AG04450 (cell line): ENCODE data around the gene NCEH1. TPM values are rescaled to one million over a fixed set of nuclear protein-coding genes. Genes with fewer than 3 reads are reported as not detected.
A peak's percentile ranks its signal among the peaks of the same experiment; 100 is the strongest.

Source experiments
- CTCF ChIA-PET: fragments of 300-600, 350-600 bp; formaldehyde crosslinking; extraction: SDS; loops from one replicate; lab custom pipeline; 2022; ENCODE audit warnings: antibody characterized with exemption, inconsistent platforms; lab: Charles Lee
- POLR2A ChIA-PET: fragments of 350-600 bp; formaldehyde crosslinking; extraction: SDS; loops from one replicate; lab custom pipeline; 2021; ENCODE audit warnings: antibody characterized with exemption, inconsistent platforms; lab: Yijun Ruan, JAX
- DNase-seq: peaks from one replicate; pipeline ENCODE4 v3.0.0-alpha.2; 2011; ENCODE audit warnings: low read depth, low spot score
- H3K27ac ChIP-seq: one replicate; pipeline ENCODE4 v1.5.1; 2012; ENCODE audit warnings: low read depth, low read length, control low read depth
- H3K27me3 ChIP-seq: one replicate; pipeline ENCODE4 v1.6.0; 2012; ENCODE audit warnings: low read length; ENCODE audit not compliant: control insufficient read depth, insufficient read depth
- H3K4me3 ChIP-seq: 2 replicates; pipeline ENCODE4 v1.5.1; 2011; ENCODE audit warnings: mild to moderate bottlenecking, low read depth, low read length, control low read depth
- H3K9me3 ChIP-seq: 2 replicates; pipeline ENCODE4 v1.5.1; 2012; ENCODE audit warnings: low read length; ENCODE audit not compliant: control insufficient read depth, insufficient read depth
- CTCF ChIP-seq: IDR thresholded peaks from 2 replicates; pipeline ENCODE4 v1.5.1; 2011; ENCODE audit warnings: low read depth, low read length, control low read depth, inconsistent platforms
- polyA plus RNA-seq: library from polyadenylated mRNA; depleted of rRNA; stranded (reverse); fragments of >200 nt; gene quantifications from 2 replicates; pipeline ENCODE4 v1.2.3, GENCODE V29; 2011

NCEH1 gene
- polyA plus RNA-seq, 1 experiment = 14.6 TPM

- Histone ChIP-seq H3K9me3 (no peaks in the 10 kb centered on the region; the same call in 1 of the 2 replicates), H3K4me3 (peak within 1 kb of the TSS; percentile 91), H3K27me3 (no peaks in the 10 kb centered on the region), H3K27ac (peak within 1 kb of the TSS; percentile 97)
- DNase-seq = peak; percentile 99
- POLR2A ChIA-PET = interaction anchor here (0.7 to 1.4 kb wide), 5 partner anchors 14 to 127 kb away, joined by 4 to 11 read pairs (median 5); partner anchors contain the start of gene NCEH1
- CTCF ChIA-PET = interaction anchor here (0.5 to 4.7 kb wide), 28 partner anchors 8 to 432 kb away, joined by 3 to 47 read pairs (median 4); partner anchors contain the start of gene NCEH1
- TF ChIP-seq CTCF = peak; percentile 72
Observed at GRCh38 chr3:172750368-172751174, 39.7 kb upstream of the NCEH1 start, which contains the start of gene ECT2. Gene ECT2 (plus strand): TSS chr3:172750726. CDS start chr3:172754531, 3,805 bp downstream.

GRCh38 chr3:172750069-172750367, 39.2 kb upstream of the NCEH1 start:
- Histone ChIP-seq H3K9me3 (no peaks in the 10 kb centered on the region; the same call in 1 of the 2 replicates), H3K27ac (peak overlapping the region; percentile 97), H3K27me3 (no peaks in the 10 kb centered on the region), H3K4me3 (peak overlapping the region; percentile 59)
- POLR2A ChIA-PET = interaction anchor here (0.7 to 1.4 kb wide), 5 partner anchors 14 to 127 kb away, joined by 4 to 11 read pairs (median 5); partner anchors contain the start of gene NCEH1
- no peak for TF ChIP-seq CTCF
- CTCF ChIA-PET = interaction anchor here (0.6 to 4.7 kb wide), 23 partner anchors 8 to 396 kb away, joined by 3 to 47 read pairs (median 5); partner anchors contain the start of gene NCEH1
- no peak for DNase-seq

- peak overlapping the region; percentile 97 for H3K27ac ChIP-seq
- ChIA-PET POLR2A (interaction anchor here (1.0 to 1.4 kb wide), 2 partner anchors 38 to 76 kb away, joined by 5 to 7 read pairs; partner anchors contain the start of gene NCEH1), CTCF (interaction anchor here (0.6 to 4.7 kb wide), 20 partner anchors 9 to 395 kb away, joined by 3 to 47 read pairs (median 5); partner anchors contain the start of gene NCEH1)
- H3K27me3 ChIP-seq = no peaks in the 10 kb centered on the region
- TF ChIP-seq CTCF = no peak
- H3K4me3 ChIP-seq = peak overlapping the region; percentile 1
- no peaks in the 10 kb centered on the region; the same call in 1 of the 2 replicates for H3K9me3 ChIP-seq
- peak; percentile 88 for DNase-seq
Observed at GRCh38 chr3:172749230-172749965, 38.5 kb upstream of the NCEH1 start.

GRCh38 chr3:172746475-172746874, 35.6 kb upstream of the NCEH1 start:
- no peak for DNase-seq
- H3K4me3 ChIP-seq = no peak overlapping the region
- ChIA-PET CTCF (interaction anchor here (0.6 to 4.7 kb wide), 2 partner anchors 73 to 88 kb away, joined by 3 to 47 read pairs; no protein-coding TSS in a partner anchor), POLR2A (no interaction called here)
- H3K27me3 ChIP-seq = no peaks in the 10 kb centered on the region
- no peak overlapping the region for H3K27ac ChIP-seq
- H3K9me3 ChIP-seq = no peaks in the 10 kb centered on the region; the same call in 1 of the 2 replicates
- TF ChIP-seq CTCF = no peak
